GM18870 (cell line): ENCODE data around the gene SNX21.
A peak's percentile ranks its signal among the peaks of the same experiment; 100 is the strongest.
"Not testable (repeated sequence)": the region's sequence is repeated elsewhere in the genome, so short reads cannot be mapped to it uniquely, and the experiment has no call there.

Experiments
- ATAC-seq: cut with Tn5 transposase; IDR thresholded peaks from one replicate; pipeline ENCODE4 v1.9.1; 2021; ENCODE audit warnings: moderate library complexity; ENCODE audit not compliant: unreplicated experiment

The SNX21 gene

DNA sequence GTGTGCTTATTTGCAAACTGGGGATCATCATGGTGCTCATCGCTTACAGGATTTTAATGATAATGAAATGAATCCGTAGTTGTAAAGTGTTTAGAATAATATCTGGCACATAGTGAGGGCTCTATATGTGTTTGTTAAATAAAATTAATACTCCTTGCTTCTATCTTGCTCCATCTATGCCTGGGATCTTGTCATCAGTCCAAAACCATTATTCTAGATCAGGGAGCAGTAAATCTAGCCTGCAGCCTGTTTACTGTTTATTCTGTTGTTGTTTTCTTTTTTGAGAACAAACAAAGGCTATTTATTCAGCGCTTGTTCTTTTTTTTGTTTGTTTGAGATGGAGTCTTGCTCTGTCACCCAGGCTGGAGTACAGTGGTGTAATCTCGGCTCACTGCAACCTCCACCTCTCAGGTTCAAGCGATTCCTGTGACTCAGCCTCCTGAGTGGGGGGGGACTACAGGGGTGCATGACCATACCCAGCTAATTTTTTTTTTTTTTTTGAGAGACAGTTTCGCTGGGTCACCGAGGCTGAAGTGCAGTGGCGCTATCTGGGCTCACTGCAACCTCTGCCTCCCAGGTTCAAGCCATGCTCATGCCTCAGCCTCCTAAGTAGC, 15.5 kb downstream of the SNX21 start:
- ATAC-seq: no peak

DNA sequence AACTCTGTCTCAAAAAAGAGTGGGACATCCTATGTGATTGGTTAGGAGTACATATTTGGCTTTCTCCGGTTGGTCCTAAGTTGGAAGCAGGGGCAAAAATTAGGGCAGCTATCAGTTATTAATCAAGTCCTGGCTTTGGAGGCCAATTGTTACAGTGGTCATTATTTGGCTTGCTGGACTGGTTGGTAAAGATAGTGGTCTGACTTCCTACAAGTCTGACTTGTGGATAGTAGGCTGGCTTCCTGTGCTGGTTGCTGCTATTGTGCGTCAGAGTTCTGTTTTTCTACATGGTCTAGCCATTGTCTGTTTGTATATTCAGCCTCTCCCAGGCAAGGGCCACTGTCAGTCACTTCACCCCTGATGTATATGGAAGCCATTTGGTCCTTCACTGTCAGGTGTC, 16.6 kb downstream of the SNX21 start:
- ATAC-seq: no peak

DNA sequence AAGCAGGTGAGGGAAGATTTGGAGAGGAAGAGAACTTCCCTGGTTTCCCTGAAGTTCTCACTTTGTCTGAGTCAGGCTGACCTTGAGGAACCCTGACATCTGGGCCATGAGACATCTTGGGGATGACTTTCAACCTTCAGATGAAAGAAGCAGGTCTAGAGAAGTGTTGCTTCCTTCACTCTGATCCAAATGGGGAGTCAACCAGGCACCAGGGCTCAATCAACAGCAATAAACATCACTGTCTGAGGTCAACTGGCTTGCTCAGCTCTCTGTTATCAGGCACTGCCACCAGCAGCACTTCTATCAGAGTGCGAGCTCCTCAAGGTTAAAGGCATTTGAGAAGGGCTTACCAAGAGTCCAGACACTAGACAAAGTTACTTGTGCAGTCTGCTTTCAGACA, 17.3 kb downstream of the SNX21 start:
- no peak for ATAC-seq

DNA sequence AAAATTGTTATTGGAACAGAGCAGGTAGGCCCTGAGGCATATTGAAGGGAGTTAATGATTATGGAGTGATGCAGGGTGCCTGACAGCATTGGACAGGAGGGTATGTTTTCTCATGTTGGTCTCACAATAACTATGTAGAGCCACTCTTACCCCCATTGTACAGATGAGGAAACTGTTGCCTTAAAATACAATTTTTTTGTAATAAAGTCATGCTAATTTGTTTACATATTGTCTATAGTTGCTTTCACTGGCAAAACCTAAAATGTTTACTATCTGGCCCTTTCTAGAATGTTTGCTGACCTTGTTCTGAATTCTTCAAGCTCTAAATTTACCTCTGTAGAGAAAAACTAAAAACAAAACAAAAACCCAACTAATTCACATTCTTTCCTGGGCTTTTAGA, 17.9 kb downstream of the SNX21 start:
- ATAC-seq: no peak

DNA sequence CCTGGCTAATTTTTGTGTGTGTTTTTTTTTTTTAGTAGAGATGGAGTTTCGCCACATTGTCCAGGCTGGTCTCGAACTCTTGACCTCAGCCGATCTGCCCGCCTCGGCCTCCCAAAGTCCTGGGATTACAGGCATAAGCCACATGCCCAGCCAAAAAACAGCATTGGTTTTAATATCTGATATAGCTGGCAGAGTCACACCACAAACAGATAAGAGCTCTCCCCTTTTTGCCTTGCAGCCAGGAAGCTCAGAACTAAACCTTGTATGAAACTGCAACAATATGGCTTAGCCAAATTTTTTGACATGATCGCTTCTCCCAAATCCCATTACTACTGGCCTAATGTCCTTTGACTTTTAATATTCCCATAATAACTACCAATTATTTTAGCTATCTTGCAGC, 18.7 kb downstream of the SNX21 start:
- no peak for ATAC-seq

GRCh38 chr20:45853484-45853883, 19.9 kb downstream of the SNX21 start:
- ATAC-seq: no peak

- peak; percentile 97 for ATAC-seq
Measured at GRCh38 chr20:45857114-45857881, 23.7 kb downstream of the SNX21 start, which contains the start of the genes ACOT8 and ZSWIM3. ACOT8 (minus strand) TSS chr20:45857392; CDS start chr20:45857315, 77 bp downstream. ZSWIM3 (plus strand) TSS chr20:45857614; CDS start chr20:45857826, 212 bp downstream.

GRCh38 chr20:45857882-45858216, 24.2 kb downstream of the SNX21 start:
- ATAC-seq: no peak

- ATAC-seq: no peak
Measured at GRCh38 chr20:45859916-45860315, 26.3 kb downstream of the SNX21 start.

DNA sequence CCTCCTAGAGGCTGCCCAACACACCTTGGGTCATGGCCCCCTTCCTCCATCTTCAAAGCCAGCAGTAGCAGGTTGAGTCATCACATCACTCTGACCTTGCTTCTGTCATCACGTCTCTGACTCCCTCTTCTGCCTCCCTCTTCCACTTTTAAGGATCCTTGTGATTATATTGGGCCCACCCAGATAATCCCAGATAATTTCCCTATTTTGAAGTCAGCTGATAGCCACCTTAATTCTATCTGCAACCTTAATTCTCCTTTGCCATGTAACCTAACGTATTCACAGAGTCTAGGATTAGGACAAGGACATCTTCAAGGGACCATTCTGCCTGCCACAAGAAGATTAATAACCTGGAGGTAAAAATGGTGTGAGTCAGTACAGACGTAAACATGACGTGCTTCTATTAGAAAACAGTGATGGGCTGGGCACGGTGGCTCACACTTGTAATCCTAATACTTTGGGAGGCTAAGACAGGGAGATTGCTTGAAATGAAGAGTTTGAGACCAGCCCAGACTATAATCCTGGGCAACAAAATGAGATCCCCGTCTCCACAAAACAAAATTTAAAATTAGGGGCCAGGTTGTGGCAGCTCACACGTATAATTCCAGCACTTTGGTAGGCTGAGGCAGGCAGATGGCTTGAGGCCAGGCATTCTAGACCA, 27.1 kb downstream of the SNX21 start:
- ATAC-seq: no peak

- no peak for ATAC-seq
Measured at GRCh38 chr20:45861221-45862075, 27.8 kb downstream of the SNX21 start.

DNA sequence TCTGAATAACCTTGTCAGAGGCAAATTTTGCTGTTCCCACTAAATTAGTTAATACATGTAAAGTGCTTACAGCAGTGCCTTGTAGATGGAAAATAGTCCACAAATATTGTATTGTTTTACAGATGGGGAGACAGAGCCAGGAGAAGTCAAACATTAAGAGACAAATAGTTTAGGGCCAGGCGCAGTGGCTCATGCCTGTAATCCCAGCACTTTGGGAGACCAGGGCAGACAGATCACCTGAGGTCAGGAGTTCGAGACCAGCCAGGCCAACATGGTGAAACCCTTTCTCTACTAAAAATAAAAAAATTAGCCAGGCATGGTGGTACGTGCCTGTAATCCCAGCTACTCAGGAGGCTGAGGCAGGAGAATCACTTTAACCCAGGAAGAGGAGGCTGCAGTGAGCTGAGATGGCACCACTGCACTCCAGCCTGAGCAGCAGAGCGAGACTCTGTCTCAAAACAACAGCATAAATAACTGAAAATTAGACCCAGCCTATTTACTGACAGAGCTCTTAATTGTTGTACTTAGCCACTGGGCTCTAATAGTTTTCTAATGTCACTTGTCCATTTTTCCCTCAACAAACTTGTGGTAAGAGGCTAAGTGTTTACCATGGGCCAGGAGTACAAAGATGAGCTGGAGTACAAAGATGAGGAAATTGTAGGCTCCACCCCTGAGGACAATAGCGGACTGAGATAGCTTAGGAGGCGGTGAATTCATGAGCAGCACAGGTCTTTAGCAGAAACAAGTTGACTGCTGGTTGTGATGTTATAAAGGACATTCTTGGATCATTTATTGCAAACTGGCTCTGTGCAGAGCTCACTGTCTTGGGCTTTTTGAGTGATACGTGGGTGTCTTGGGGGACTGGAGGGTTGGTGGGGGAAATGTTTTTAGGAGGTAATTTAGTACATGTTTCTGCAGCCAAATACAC, 30.2 kb downstream of the SNX21 start:
- ATAC-seq: no peak

GRCh38 chr20:45866454-45866853, 32.9 kb downstream of the SNX21 start:
- ATAC-seq: no peak

DNA sequence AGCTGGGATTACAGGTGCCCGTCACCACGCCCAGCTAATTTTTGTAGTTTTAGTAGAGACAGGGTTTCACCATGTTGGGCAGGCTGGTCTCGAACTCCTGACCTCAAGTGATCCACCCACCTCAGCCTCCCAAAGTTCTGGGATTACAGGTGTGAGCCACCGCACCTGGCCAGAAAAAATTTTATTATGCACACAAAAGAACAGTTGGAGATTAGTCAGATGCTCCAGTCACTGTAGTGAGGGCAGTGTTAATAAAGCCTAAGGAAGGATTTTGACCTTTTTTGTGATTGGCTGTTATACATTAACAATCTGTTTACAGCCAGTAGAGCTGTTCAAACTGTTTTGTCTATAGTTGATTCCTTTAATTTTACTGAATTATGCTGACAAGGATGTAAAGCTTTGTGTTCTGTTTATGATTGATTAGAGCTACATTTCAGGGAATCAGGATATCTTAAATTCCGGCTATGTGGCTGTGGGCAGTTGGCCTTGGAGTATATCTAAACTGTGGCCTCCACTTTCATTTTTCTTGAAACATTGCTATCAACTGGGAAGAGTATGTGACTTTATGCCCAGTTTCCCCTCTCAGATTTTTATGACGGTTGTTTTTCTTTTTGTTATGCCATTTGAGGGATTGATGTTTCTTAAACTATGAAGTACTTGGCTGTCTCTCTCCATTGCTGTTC, 33.7 kb downstream of the SNX21 start:
- ATAC-seq: no peak

DNA sequence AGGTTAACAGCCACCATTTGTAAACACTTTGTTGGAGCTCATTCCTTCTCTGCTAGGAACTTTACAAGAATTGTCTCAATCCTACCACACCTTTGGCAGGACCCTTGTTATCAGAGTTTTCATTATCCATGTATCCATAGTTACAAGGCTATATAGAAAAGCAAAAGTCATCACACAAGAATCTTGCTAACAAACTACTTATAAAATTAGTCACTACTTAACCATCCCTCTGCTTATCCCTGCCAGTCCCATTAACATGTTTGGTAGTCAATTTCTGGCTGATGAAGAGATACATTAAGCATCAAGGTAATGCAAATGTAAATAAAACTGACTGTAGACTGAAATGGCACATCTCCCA, 34.2 kb downstream of the SNX21 start:
- ATAC-seq: no peak

- no peak for ATAC-seq
Measured at GRCh38 chr20:45872626-45873025, 39.0 kb downstream of the SNX21 start.

GRCh38 chr20:45873409-45874103, 40.0 kb downstream of the SNX21 start:
- no peak for ATAC-seq

DNA sequence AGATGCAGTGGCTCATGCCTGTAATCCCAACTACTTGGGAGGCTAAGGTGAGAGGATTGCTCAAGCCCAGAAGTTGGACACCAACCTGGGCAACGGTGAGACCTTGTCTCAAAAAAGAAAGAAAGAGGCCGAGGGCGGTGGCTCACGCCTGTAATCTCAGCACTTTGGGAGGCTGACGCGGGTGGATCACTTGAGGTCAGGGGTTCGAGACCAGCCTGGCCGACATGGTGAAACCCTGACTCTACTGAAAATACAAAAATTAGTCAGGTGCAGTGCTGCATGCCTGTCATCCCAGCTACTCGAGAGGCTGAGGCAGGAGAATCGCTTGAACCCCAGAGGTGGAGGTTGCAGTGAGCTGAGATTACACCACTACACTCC, 40.5 kb downstream of the SNX21 start:
- not testable (repeated sequence) for ATAC-seq

DNA sequence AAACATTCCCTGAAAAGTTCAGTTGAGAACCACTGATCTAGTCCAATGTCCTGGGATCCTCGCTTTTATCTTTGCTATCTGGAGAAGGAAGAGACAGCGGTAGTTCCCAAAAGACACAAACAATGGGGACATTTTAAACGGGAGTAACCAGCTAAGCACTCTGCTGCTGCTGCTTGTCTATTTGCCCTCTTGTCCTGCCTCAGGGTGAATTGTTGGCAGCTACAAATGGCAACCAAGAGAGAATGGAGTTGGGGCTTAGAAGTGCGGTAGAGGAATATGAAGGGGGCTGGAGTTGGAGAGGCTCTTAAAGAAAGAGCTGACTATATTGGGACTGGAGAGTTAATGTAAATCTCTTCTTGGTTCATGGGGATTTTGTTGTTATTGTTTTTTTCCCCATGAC, 41.0 kb downstream of the SNX21 start:
- no peak for ATAC-seq
